SK-N-DZ (cell line): Measurements from ENCODE around the gene TSEN54.

Experiments used
- DNase-seq: peaks from one replicate; pipeline ENCODE4 v3.0.0-alpha.2; 2015; ENCODE audit warnings: low spot score

TSEN54 gene

DNA sequence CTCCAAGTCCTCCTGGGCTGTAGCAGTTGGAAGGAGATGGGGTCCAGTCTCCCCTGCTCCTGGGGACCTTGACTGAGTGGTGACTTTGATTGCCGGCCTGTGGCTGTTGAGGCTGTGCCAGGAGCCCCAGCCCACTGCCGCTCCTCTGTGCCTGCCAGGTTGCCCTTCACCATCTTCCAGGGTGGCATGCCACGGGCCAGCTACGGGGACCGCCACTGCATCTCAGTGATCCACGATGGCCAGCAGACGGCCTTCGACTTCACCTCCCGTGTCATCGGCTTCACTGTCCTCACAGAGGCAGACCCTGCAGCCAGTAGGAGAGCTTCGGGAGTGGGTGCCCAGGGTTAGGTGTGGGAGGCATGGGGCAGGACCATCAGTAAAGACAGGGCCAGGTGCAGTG is 47.9 kb downstream of the TSEN54 start:
- no peak for DNase-seq

DNA sequence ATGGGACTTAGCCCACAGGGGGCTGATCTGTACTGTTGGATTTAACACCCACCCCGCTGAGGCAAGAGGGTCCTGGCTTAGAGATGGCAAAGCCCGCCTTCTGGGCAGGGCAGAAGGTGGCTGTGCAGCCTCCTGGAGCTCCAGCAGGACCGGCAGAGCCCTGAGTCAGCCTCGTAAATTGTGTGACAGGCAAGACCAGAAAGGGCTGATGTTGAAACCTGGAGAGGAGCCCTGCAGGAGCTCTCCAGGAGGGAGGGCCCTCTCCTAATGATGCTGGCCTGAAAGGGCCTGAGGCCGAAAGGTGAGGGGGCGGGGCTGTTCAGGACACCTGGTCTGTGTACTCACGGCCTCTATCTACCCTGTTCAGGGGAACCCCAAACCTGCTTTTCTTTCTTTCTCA is 48.7 kb downstream of the TSEN54 start:
- DNase-seq = no peak

DNA sequence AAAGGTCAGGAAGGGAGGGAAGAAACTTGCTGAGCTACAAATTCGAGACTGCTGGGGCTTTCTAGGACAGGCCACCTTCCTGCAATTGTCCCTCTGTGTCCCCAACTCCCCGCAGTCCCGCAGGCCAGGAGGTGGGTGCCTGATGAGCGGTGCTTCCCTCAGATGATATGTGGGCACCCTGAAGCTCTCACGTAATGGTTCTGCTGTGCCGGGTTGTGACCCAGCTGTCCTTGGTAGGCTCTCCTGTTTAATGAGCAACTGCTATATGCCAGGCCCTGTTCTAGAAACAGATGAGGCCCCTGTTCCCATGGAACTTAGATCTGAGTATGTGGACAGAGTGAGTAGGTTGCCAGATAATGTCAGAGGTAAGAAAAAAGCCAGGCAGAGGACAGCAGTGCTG is 49.3 kb downstream of the TSEN54 start:
- DNase-seq = no peak

DNA sequence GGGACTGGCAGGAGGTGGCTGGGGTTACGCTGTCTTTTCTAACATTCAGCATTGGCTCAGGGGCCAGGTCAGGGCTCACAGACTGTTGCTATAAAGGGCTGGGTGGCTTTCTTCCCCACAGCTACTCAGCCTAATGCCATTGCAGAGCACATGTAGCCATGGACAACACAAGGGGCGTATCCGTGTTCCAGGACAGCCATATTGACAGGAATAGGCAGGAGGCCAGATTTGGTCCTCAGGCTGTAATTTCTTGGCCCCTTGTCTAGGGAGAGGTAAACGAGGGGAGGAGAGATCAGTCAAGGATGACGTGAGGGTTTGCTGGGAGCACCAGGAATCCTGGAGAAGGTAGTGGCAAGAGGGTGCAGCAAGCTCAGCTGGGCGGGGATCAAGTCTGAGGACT is 50.1 kb downstream of the TSEN54 start:
- no peak for DNase-seq

DNA sequence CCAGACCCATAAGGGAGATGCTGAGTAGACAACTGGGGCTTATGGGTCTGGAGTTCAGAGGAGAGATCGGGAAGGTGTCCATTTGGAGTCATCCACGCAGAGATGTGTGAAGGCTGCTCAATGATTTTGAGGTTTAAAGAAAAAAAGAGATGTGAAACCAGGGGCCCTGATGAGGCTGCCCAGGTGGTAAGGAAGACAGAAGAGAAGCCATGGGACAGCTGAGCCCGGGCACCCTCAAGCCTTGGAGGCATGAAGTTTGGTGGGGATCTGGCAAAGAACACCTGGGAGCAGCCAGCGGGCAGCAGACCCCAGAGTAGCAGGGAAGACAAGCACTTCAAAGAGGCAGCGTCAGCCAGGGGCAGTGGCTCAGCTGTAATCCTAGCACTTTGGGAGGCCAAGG is 50.5 kb downstream of the TSEN54 start:
- DNase-seq = no peak

DNA sequence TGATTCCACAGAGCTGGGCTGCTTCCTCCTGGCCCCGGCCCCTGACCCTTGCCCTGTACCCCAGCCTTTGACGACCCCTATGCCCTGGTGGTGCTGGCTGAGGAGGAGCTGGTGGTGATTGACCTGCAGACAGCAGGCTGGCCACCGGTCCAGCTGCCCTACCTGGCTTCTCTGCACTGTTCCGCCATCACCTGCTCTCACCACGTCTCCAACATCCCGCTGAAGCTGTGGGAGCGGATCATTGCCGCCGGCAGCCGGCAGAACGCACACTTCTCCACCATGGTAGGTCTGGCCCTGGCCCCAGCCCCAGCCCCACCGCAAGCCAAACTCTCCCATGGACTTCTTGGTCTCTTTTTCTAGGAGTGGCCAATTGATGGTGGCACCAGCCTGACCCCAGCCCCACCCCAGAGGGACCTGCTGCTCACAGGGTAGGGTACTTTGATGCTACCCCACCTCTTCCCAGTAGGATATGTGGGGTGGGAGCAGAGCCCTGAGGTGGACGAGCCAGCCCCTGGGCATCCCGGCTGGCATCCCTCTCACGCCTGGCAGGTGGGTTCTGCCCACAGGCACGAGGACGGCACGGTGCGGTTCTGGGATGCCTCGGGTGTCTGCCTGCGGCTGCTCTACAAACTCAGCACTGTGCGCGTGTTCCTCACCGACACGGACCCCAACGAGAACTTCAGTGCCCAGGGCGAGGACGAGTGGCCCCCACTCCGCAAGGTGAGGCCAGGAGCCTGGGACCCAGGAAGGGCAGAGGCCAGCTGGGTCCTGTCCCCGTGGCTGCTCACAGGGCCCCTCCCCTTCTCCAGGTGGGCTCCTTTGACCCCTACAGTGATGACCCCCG is 52.3 kb downstream of the TSEN54 start:
- no peak for DNase-seq

DNA sequence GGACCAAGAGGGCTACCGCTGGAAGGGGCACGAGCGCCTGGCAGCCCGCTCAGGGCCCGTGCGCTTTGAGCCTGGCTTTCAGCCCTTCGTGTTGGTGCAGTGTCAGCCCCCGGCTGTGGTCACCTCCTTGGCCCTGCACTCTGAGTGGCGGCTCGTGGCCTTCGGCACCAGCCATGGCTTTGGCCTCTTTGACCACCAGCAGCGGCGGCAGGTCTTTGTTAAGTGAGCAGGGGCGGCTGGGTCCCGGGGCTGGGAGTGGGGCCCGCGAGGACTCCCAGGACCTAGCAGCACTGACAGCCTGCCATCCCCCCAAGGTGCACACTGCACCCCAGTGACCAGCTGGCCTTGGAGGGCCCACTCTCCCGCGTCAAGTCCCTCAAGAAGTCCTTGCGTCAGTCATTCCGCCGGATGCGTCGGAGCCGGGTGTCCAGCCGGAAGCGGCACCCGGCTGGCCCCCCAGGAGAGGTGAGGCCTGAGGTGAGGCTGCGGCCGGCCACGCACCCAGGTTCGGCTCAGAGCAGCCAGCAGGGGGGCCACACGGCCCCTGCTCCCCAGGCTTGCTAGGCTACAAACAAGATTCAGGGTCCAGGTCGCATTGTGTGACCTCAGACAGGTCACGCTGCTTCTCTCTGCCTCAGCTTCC is 53.8 kb downstream of the TSEN54 start:
- DNase-seq = no peak

DNA sequence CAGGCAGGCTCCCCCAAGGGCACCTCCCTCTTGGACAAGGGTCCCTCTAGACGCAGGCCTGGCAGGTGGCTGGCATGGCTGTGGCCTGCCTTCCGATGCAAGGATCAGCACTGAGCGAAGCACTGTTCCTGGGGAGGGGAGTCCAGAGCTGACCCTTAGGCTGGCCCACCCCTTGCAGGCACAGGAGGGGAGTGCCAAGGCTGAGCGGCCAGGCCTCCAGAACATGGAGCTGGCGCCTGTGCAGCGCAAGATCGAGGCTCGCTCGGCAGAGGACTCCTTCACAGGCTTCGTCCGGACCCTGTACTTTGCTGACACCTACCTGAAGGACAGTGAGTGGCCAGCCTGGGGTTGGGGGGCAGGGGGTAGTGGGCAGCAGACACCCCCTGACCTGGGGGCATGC is 54.4 kb downstream of the TSEN54 start:
- DNase-seq = no peak

DNA sequence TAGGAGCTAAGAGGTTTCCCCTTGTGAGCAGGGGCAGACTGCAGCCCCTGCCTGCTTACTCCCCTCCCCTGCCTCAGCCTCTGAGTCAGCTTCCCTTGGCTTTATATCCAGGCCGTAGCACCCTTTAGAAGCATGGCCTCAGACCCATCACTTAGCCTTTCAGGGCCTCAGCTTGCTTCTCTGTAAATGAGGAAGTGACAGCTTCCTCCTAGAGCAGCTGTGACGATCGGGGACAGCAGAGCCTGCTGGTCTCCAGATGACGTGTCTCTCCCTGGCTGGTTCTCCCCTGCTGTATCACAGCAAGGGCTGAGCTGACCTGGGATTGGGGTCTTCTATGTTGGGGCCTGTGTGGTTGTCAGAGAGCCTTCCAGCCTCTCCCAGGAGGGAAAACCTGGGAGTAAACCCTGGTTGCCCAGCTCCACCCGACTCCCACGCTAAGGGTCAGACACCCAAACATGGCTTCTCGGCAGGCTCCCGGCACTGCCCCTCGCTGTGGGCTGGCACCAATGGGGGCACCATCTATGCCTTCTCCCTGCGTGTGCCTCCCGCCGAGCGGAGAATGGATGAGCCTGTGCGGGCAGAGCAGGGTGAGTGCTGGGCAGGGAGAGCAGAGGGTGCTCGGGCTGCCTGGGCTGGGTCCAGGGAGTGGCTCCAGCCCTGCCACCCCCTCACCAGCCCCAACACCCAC is 55.0 kb downstream of the TSEN54 start:
- no peak for DNase-seq

DNA sequence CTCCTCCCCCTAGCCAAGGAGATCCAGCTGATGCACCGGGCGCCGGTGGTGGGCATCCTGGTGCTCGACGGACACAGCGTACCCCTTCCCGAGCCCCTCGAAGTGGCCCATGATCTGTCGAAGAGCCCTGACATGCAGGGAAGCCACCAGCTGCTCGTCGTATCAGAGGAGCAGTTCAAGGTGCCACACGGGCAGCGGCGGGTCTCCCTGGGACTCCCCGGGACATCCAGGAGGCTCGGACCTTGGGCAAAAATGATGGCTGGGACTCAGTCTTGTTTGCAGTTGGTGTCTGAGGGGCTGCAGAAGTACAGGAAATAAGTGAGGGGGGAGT is 55.5 kb downstream of the TSEN54 start:
- no peak for DNase-seq

DNA sequence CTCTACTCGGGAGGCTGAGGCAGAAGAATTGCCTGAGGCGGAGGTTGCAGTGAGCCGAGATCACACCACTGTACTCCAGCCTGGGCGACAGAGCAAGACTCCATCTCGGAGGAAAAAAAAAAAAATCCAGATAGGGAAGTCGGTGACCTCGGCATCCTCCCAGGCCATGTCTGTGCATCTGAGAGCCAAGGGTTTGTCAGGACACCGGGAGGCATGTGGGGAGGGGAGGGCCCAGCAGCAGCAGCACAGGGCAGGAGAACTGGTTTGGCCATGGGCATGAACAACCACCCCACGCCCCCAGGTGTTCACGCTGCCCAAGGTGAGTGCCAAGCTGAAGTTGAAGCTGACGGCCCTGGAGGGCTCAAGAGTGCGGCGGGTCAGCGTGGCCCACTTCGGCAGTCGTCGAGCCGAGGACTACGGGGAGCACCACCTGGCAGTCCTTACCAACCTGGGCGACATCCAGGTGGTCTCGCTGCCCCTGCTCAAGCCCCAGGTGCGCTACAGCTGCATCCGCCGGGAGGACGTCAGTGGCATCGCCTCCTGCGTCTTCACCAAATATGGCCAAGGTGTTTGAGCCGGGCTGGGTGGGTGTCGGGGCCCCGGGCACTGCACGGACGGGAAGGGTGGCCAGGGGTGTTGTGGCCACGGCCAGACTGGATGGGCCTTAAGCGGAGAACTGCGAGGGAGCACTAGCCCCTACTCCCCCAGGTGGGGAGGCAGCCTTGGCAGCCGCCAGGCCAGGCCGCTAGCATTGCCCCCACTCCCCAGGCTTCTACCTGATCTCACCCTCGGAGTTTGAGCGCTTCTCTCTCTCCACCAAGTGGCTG is 56.6 kb downstream of the TSEN54 start:
- DNase-seq = no peak

DNA sequence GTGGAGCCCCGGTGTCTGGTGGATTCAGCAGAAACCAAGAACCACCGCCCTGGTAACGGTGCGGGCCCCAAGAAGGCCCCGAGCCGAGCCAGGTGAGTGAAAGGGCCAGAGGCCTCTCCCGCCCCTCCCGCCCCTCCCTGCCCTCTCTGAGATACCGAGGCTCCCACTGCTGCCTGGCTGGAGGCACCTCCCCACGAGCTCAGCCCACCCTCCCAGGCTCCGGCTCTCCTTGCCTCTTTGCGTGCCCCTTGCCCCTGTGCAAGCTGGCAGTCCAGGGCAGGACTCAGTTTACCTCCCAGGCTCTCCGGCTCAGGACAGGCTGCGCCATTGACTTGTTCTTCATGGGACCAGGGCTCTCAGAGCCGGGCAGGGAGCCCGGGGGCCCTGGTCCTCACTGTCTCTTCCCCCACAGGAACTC is 57.2 kb downstream of the TSEN54 start:
- no peak for DNase-seq

DNA sequence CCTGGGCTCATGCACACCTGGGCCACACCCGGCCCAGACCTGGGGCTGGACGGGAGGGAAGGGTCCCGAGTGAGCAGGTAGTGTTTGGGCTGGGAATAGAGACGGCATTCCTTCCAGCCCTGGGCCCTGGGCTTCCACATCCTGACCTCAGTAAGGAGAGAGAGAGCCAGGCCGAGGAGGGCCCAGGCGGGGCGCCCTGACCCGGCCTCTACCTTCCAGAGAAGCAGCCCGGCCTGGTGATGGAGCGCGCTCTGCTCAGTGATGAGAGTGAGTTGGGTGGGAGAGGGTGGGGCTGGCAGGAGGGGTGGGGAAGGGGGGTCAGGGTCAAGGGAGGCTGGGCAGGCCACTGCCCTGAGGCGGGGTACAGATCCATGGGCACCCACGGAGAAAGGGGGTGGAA is 57.7 kb downstream of the TSEN54 start:
- no peak for DNase-seq
